Ecto neural progenitor cell (in vitro differentiated cells): ENCODE results near the gene CNIH2.
"Not testable (repeated sequence)": the region's sequence is repeated elsewhere in the genome, so short reads cannot be mapped to it uniquely, and the experiment has no call there.

ENCODE experiments used
- DNase-seq: peaks from one replicate; pipeline ENCODE4 v3.0.0-alpha.2; 2018; ENCODE audit warnings: low spot score

CNIH2 gene

DNA sequence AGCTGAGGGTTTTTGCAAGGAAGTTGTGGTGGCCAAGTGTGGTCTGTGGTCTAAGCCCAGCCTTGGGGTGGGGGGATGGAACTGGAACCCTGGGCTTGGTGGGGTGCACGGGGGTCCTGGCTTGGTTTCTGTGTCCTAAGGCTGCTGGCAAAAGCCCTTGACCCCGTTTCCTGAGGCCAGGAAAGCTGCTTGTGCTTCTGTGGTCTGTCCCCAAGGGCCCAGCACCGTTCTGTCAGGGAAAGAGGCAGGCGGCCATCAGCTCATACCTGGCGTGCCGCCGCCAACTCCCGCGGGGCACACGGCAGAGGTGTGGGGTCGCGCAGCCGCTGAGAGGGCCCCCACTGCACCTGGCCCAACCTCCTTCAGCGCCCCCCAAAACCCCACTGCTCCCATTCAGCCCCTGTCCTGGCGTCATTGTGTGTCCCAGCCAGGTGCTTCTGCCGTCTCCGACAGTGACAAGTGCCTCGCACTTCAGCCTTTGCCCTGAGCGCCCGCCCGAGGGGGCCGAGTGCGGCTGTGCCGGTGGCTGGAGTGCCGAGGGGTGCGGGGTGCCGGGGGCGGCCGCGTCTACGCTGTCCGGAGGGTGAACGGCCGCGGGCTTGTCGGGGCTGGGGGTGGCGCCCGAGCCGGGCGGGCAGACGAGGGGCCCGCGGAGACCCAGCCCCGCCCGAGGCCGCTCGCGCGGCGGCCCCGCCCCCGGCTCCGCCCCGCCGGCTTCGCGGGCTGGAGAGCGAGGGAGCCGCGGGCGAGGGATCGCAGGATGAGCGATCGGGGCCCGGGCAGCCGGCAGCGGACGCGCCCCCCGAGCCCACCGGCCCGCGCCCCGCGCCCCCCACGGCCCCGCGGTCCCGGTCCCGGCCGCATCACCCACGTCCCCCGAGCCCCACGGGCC is at the start of gene CNIH2:
CNIH2 (plus strand) TSS at position 705 of the 892 bp plus-strand sequence. CDS start 282 bp downstream, outside the sequence.
- peak; percentile 77 for DNase-seq

GRCh38 chr11:66228521-66228920 is 49.5 kb upstream of the CNIH2 start:
- DNase-seq, result no peak

DNA sequence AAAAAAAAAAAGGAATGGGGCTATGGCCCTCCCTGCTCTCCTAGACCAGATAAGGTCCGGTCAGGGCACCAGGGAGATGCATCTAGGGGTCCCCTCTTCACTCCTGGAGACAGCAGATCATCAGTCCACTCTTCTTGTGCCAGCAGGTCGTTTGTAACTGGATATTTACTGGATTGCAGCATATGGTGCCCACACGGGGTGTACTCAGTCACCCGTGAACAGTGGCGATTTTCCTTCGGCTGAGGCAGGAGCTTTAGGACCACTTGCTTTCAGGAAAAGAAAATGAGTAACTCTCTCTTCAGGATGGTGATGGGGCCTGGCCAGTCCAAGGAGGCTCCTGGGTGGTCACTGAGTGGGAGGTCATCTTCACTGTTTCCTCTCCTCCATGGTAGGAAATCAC is 47.8 kb upstream of the CNIH2 start:
- no peak for DNase-seq

DNA sequence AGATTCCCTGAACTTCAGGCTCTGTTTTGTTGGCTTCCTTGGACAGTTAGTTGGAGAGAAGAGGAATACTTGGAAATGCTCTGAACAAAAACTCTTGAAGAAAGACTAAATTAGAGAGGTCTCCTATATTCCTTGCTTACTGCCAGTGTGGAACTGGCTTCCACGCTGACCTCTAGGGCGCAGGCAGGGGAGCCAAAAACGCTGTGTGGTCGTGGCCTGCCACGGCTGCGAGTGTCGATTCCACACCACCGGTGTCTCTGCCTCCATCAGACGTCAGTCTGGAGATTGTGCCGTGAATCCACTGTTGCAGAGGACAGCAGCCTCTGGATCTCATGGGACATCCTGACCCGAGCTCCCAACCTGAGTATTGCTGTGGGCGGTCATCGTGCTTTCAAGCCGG is 47.0 kb upstream of the CNIH2 start:
- no peak for DNase-seq

- no peak for DNase-seq
These were observed 46.4 kb upstream of the CNIH2 start for GRCh38 chr11:66231561-66231960.

GRCh38 chr11:66232769-66233168 is 45.2 kb upstream of the CNIH2 start:
- DNase-seq, result no peak

DNA sequence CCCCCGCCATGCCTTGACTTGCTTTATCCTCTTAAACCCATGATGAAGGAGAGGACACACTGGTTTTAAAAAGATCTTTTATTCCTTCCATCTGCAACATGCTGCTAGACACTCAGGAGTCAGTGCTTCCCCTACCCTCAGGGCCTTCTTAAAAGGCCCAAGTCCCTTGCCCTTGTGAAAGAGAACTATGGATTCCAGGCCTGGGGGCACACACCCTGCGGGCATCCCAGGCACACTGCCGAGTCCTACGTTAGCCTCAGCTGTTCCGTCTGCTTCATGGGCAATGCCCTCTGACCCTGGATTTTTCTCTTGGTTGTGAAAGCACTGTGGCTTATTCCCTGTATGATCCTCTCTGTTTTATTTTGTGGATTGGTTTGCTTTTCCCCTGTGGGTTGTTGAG is 44.7 kb upstream of the CNIH2 start:
- no peak for DNase-seq

DNA sequence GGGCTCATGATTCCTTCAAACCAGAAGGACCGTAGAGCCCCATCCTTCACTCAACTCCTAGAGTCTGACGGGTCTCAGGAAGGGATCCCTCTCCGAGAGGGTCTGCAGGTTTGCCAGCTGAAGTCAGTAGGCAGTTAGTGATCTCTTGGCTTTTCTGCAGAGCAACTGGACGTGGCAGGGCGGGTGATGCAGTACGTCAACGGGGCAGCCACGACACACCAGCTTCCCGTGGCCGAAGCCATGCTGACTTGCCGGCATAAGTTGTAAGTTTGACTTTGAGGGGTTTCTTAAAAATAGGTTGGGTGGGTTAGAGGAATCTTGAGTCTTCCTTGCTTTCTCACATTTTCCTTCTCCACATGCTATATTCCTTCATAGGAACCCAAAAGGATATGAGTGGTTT is 42.8 kb upstream of the CNIH2 start:
- no peak for DNase-seq

DNA sequence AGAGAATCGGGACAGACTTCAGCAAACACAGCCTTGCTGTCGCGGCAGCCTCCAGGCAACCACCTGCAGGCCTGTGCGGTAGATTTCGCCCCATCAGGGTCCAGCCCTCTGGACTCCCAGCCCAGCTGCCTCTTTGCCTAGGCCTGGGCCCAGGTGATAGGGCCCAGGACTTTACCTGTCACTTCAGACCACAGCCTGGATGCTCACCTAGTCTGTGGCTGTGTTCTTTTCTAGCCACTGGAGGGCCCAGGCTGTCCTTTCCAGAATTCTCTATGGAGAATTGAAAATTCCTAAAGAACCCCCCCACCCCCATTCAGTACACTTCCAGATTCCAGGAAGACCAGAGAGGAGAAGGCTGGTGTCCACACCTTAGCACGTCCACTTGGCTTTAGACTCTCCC is 40.1 kb upstream of the CNIH2 start:
- no peak for DNase-seq

DNA sequence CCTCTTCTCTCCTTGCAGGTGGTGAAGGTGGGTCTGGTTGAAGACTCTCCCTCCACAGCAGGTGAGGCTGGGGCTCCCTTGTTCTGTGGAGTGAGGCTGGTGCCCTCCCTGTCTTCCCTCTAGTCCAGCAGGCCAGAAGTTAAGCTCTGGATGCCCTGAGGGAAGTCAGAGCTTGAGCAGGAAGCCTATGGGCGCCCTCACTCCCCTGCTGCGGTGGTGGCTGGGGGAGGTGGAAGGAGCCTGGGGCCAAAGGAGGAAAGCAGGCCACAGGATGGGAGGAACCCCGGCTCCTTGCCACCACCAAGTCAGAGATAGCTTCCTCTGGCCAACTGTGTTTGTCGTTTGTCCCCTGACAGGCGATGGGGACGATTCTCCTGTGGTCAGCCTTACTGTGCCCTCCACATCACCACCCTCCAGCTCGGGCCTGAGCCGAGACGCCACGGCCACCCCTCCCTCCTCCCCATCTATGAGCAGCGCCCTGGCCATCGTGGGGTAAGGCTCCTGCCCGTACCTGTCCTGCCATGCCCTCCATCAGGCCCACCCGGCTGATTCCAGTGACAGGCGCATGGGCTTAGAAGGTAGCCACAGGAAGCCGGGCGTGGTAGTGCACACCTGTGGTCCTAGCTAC is 39.1 kb upstream of the CNIH2 start:
- no peak for DNase-seq

DNA sequence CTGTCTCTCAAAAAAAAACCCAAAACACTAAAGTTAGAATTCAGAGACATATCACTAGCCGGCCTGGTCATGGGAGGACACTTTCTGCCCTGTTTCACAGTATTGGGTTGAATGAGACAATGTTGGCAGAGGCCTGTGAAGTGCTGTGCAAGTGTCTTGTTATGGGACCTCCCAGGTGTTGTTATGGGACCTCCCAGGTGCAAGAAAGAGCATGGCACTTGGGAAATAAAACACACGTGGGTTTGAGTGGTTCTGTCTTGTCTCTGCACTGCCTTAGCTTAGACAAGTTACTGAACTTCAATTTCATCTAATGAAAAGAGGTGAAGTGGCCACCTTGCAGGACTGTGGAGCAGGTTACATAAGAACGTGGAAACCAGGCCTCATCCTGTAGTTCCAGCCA is 38.5 kb upstream of the CNIH2 start:
- DNase-seq, result no peak

GRCh38 chr11:66239998-66240780 is 37.8 kb upstream of the CNIH2 start:
- no peak for DNase-seq

GRCh38 chr11:66240781-66241136 is 37.2 kb upstream of the CNIH2 start:
- DNase-seq, result no peak

DNA sequence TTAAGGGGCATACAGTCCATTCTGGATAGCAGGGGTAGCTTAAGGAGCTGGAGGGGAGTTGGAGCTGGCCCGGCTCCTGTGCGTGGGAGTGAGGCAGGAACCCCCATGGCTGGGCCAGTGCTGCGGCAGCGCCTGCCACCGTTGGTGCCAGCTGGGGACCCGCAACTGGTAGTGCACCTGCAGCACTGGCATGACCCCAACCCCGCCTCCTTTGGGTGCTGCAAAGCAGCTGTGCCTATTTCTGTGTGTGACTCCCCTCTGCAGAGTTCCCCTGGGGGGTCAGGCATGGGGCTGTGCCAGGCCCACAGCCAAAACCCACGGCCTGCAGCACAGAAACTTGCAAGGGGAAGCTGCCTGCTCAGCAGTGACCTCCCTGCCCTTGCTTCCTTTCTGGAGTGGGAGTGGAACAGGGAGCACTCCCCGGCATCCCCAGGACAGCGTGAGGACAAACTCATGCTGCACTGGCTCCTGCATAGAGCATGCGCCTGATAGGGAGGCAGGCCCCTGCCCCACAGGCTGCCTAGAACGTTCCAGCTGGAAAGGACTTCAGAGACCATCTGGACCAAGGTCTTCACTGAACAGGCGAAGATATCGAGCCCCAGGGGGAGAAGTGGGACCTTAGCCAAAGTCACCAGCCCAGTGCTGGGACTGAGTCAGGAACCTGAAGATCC is 35.7 kb upstream of the CNIH2 start:
- DNase-seq, result no peak

DNA sequence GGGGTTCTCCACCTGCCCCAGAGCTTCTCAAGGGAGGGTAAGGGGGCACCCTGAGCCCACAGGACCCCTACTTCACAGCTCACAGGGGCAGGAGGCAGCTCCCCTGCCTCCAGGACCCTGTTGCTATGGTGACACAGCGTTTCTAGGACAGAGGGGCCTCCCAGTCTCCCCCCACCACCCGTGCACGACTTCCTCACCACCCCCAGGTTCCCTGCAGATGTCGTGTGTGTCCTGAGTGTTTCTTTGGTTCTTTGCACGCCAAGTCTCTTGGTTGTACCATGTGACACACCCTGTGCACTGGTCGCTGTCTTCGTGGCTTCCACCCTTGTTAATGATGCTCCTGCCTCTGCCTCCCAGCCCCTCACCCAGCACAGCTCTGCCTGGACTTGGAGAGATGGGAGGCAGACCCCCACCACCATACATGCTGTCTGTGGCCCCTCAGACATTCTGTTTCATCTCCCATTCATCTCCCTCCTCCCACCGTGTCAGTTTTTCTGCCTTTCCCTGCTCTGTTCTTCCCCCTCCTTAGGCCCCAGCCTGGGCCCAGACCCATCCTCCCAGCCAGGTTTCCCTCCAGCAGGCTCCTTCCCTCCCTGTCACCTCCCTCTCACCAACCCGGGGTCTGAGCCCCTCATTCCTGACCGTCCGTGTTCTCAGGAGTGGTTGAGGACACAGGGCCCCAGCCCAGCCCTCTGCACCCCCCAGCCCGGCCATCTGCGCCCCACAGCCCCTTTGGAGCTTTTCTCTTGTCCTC is 34.0 kb upstream of the CNIH2 start:
- DNase-seq, result no peak

DNA sequence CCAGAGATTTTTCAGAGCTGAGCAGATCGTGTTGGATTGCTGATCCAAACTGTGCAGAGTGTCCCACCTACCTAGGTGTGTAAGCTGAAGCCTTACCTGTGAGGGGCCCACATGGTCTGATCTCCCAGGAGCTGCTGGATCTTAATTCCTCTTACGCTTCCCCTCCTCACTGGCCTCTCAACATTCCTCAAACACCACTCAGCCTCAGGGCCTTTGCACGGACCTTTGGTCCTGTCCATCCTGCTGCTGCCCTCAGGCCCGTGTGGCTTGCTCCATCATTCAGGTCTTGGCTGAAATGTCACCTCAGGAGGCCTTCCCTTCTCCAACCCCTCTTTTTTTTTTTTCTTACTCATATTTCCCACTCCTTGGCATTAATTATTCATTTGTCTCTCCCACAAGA is 30.7 kb upstream of the CNIH2 start:
- DNase-seq, result no peak

GRCh38 chr11:66247801-66248200 is 30.2 kb upstream of the CNIH2 start:
- DNase-seq, result no peak

DNA sequence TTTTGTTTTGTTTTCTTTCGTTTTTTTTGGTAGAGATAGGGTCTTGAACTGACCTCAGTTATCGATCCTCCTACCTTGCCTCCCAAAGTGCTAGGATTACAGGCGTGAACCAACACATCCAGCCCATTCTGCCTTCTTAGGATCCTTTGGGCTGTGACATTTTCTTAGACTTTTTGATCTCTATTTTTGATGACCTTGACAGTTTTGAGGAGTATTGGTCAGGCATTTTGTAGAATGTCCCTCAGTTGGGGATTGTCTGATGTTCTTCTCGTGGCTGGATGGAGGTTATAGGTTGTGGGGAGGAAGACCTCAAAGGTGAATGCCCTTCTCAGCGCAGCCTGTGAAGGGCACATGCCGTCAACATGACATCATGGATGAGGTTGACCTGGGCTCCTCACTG is 29.1 kb upstream of the CNIH2 start:
- no peak for DNase-seq

- DNase-seq, result no peak
These were observed 26.2 kb upstream of the CNIH2 start for GRCh38 chr11:66251809-66252208.

DNA sequence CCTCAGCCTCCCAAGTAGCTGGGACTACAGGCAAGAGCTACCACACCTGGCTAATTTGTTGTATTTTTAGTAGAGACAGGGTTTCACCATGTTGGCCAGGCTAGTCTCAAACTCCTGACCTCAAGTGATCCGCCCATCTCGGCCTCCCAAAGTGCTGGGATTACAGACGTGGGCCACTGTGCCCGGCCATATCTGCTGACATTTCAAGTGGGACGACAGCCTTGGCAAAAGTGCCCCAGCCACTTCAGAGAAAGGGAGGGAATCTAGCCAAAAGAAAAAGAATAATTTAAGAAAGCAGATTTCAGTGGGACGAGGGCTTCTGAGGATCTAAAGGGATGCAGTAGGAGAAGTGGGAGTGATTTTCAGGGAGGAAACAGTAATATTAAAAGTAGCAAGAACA is 24.9 kb upstream of the CNIH2 start:
- not testable (repeated sequence) for DNase-seq

GRCh38 chr11:66258473-66258893 is 19.5 kb upstream of the CNIH2 start:
- no peak for DNase-seq

GRCh38 chr11:66259225-66259624 is 18.8 kb upstream of the CNIH2 start:
- no peak for DNase-seq
